Myocyte (in vitro differentiated cells): ENCODE data around the gene URB2. TPM values are rescaled to one million over a fixed set of nuclear protein-coding genes. Genes with fewer than 3 reads are reported as not detected.

Source experiments
- DNase-seq: peaks from one replicate; pipeline ENCODE4 v3.0.0-alpha.2; 2012; ENCODE audit warnings: low read depth
- total RNA-seq: library from RNA; depleted of rRNA; stranded (reverse); fragments of >200 nt; gene quantifications from 2 replicates; pipeline ENCODE4 v1.2.3, GENCODE V29; 2014

The URB2 gene
- total RNA-seq, 1 donor from 2014 or later, result 14.4 TPM

DNA sequence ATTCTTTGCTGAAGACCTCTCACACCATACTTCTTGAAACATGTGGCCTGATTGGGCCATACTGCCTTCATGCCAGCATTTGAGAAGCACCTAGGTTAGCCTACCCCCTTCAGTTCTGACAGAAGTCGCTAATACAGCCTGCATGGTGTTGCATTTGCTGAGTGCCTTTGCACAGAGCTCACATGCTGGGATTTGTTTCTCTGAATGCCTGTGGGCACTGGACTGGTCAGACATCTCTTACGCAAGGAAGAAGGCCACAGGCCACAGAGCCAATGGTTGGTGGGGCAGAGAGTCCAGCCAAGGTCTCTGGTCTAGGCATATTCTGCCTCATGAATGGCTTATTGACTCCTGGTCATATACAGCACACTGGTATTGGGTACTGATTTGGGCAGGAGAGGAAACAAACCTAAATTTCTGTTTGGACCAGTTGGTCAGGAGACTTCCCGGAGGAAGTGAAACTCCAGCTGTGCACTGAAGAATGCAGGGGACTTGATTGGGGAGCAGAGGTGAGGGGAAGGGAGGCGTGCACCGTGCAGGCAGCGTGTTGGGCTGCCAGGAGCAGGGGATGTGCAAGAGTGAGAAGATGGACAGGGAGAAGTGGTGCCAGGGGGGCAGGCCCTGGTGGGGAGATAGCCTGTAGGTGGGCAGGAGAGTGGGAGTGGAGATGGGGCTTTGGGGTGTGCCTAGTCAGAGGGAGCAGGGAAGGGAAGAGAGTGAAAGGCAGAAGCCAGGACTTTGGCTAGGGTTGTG lies 18.1 kb downstream of the URB2 start:
- peak; percentile 84 for DNase-seq

DNA sequence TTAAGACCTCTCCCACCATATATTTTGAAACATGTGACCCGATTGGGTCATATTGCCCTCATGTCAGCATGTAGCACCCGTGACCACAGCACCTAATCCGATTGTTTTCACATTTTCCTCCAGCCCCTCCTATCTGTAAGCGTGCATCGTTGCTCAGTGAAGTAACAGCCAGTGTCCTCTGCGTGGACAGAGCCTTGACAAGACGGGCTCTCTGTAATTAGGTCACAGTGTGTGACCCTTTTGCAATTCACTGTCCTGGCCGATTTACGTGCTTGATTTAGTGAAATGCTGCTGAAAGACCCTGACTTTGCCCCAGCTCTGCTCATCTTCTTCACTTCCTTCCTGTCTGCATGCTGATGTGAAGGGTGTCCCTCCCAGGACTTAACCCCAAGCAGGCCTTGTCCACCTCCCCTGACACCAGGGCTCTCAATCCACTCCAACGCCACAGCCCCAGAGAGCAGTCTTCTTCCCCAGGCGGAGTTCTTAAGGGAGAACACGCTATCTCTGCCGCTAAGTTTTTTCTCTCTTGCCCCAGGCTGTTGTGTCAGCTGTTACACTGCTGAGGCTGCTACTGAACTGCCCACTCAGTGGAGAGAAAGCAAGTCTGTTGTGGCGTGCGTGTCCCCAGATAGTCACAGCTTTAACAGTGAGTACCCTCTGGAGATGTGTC lies 19.4 kb downstream of the URB2 start:
- no peak for DNase-seq

DNA sequence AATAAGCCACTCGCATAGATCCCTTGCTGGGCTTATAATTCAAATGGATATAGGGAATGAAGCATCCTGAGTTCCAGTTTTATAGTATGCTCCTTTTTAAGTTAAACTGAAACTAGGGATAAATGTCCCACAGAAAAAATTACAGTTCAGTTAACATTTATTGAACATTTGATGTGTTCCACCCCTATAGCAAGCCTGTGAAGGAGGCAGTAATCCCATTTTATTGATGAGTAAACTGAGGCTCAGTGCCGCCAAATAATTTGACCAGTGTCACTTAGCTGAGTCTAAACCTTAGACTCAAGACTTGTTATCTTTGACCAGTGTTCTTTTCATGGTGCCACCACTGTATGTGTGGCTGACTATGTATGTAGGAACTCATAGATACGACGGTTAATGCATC lies 22.4 kb downstream of the URB2 start:
- DNase-seq, result no peak

DNA sequence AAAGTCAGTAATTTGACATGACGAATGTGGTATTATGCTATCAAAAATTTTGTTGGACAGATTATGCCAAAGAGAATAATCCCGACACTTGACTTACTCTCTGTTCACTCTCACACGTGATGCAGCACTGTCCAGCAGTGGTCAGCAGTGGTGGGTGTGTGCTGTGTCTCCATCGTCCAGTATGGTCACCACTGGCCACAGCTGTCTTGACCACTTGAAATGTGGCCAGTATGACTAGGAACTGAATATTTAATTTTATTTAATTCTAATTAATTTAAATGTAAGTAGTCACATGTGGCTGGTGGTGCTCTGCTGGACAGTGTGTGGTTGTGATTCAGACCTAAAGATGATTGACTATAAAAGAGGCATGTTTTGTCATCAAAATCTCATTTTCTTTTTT lies 24.0 kb downstream of the URB2 start:
- DNase-seq, result no peak

DNA sequence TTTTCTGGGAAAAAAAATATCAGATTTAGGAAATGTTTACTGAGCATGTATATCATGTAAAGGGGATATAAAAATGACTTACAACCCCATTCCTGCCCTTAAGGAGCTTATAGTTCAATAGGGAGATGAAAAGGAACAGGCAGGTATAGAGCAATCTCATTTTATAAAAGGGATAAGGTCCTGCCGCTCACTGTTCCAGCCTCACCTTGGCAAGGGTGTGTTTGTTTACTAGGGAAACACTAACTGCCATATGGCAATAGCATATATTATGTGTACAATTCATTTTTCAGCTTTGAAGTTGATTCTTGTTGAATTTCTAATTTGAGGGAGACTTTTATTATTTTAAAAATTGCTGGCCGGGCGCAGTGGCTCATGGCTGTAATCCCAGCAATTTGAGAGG lies 25.5 kb downstream of the URB2 start:
- DNase-seq, result no peak

DNA sequence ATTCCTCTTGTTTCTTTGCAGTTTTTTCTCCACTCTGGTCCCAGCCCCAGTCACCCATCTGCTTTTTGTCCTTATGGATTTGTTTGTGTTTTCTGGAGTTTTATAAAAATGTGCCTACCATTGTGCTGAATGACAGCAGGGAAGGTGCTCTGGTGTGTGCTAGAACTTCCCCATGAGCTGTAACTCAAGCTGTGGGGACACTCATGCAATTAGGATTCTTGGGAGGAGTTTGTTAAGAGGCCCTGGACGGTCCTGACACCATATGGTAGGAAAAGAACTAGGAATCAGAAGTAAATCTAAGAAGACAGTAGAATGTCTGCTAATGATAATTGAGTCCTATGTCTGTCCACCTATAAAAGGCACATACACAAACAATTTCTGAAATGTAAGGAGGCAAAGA lies 27.4 kb downstream of the URB2 start:
- no peak for DNase-seq

DNA sequence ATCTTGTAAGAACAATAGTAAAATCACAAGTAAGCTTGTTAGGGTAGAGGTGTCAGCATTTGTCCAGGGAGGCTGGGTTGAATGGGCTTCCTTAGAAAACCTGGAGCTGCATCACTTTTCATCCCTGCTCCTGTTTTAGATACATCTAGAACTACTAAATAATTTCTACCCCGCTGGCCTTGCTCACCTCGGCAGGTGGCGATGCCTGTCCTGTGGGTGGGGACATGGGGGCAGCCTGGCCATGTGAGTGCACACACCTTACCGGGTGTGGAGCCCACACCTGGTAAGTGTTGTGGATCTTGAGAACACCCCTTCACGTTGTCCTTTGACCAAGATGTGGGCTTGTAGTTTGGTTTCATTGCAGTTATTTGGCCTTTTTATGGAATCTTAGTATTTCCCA lies 29.7 kb downstream of the URB2 start:
- no peak for DNase-seq

DNA sequence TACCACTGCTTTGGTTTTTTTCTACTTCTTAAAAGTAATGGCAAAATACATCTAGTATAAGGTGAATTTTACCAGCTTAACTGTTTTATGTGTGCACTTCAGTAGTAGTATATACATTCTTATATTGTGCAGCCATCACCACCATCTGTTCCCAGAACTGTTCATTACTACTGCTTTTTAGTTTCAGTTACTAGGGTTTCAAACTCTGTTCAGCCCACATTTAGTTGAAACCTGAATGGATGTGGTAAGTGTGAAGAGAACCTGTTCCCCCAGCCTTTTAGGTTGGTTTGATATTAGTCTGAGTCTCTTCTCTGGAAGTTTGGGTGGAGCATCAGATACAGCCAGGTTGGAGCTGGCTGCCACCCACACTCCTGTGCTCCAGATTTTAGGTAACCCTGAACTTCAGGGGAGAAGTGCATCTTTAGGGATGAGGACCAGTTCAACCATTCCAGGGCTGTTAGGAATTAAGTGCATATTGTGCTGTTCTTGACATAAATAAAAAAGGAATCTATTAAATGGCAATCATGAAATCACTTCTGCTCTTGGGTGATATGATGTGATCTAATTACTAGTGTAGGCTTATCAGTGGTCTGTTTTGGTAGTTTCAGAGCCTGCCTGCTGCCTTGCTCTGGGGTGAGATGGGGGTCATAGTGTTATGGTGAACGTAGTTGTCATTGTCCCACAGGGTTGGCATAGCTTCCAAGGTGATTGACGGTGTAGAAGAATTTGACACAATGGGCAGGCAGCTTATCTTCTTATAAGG lies 32.1 kb downstream of the URB2 start:
- DNase-seq, result no peak

DNA sequence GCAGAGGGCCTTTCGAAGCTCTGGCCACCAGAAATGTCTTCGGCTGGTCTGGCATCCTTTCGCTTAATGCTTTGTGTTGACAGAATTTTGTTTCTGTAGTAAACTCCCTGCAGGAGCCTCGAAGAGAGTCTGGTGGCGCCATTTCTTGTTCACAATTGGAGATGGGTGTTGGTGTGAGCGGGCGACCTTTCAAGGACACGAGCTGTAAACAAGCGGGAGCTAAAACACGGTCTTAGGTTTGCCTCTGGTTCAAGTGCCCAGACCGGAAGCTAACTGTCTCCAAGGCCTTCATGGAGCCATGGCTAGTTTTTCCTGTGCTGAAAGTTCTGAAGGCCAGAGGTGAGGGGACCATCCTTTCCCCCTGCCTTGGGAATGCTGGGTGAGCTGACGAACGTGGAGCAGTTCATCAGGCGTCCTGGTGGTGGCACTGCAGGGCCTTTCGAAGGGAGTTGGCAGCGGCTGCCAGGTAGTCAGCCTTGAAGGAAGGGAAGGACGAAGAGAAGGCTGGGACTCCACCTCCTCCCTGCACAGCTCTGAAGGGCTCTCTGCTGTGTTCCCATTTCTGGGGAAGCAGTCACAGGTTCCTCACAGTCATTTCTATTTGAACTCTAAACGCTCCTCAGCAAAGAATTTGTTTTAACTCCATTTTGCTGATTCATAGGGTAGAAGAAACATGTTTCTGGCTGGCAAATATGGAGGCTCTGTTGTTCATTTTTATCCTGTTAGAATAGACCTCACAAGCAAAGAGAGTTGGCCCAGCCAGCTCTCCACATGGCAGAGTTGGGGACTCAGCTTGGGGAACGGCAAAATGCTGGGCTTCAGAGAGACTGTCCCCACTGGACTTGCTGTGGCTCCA lies 35.2 kb downstream of the URB2 start:
- peak; percentile 77 for DNase-seq

DNA sequence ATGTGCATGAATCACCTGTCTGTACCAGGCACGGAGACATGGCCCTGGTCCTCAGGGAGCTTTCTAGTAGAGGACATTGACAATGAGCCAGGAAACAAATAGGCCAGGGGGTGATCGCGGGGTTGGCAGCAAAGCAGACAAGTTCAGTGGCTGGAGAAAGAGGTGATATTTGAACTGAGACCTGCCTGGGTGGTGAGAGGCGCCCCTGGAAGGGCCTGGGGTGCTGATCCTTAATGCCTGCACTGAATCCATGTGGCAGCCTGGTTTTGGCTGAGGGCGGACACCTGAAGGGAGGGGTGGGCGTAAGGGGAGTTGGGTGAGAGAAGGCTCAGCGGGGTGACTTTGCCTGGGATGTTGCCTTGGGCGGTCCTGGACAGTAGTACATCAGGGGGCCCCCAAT lies 35.9 kb downstream of the URB2 start:
- no peak for DNase-seq

DNA sequence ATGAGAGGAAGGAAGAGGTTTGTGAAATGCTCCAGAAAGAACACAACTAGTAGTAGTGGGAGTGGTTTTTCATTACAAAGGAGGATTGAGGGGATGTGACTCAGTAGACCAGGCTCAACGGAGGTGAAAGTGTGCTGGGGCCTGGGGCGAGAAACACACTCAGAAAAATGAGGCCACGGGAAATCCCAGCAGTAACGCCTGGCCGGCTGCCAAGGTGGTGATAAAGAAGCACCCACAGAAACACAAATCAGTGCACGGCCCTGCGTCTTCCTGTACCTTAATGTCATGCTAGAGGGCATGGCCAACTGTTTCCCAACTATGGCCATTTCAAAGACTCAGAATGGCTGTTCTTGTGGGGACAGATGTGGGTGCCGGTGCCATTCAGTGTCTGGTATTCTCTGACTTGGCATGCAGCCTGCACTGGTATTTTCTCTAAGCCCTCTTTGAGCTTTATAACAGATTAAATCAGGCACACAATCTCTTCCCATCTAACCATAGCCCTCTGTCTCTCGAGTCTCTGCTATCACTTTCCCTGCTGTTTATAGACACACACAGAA lies 38.2 kb downstream of the URB2 start:
- peak; percentile 75 for DNase-seq

DNA sequence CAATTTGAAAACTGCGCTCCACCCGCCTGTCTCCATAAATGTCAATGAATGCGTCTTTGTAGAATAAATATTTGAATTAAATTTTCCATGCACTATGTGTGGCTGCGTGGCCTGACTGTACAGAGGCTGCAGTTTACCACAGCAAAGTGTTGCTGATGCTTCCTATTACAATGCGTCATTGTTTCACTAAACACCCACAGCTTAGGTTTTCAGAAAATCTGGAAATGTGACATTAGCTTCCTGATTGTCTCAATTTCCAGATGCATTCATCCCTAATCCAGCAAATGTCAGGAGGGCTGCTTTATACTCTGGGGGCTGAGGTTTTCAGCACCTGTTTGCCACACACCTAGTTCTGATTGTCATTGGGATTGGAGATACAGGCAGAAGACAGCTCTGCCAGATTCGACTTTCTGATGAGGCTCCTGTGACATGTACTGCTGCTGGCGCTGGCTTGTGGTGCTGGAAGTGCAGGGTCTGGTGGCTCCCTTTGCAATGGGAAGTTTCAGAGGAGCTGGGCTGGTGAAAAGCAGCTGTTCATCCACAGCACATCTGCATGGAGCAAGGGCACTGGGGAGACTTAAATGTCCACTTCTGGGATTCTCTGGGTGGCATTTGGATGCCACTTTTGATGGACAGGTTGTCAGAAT lies 40.0 kb downstream of the URB2 start:
- DNase-seq, result no peak

DNA sequence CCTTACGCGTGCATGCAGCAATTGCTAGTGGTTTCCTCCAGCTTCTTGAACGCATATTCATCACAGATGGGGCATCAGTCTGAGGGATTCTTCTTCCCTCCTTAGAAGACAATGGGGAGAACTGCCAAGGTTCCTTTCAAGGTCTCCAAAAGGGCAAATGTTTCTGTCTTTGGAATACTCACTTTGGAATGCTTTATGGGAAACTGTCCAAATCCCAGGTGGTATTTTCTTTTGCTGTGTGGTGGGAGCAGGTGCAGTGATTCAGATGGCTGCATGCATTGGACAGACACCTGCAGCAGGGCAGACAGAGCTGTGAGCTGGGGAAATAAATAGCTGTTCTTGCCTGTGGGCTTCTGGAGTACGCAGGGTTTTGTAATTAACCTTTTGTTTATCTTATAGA lies 40.5 kb downstream of the URB2 start:
- DNase-seq, result peak; percentile 50

DNA sequence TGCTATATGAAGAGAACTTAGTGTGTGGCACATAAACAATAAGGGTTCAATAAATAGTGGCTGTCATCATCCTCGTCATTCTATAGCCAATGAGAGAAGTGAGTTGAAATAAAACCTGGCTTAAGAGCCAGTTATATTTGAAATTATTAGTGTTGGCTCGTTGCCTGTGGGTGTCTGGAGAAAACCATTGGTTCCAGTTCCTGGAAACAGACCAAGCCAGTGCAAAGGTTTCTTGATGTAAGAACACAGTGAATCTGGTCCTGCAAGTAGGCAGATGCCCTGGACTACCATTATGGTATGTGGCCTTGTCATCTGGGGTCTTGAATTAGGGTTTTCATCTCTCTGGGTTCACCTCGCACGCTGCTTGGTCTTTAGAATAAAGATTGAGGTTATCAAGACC lies 43.3 kb downstream of the URB2 start:
- no peak for DNase-seq

DNA sequence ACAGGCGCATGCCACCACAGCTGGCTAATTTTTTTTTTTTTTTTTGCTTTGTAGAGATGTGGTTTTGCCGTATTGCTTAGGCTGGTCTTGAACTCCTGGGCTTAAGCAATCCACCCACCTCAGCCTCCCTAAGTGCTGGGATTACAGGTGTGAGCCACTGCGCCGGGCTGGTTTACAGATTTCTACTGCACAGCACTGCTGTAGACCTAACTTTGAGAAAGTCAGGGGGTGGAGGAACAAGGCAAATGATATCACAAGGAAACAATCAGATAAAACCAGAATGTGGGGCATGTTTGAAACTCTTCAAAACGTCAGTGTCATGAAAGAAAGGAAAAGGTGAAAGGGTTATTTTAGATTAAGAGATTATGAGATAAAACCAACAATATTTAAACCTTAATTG lies 45.3 kb downstream of the URB2 start:
- DNase-seq, result no peak

DNA sequence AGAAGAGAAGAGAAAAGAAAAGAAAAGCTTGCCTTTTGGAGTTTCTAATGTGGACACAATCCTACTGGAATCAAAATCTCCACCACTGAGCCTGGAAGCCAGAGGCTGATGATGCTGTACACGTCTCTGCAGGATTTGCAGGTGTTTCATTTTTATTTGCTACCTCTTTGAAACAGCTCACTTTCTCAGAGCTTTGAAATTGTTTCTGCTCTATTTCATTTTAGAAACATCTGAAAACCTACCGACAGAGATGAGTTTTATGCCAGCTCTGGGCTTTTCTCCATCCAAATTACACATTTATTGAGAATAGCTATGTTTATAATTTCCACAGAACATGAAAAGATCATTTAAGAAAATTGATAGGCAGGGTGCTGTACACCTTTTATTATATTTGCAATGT lies 46.2 kb downstream of the URB2 start:
- DNase-seq, result no peak

DNA sequence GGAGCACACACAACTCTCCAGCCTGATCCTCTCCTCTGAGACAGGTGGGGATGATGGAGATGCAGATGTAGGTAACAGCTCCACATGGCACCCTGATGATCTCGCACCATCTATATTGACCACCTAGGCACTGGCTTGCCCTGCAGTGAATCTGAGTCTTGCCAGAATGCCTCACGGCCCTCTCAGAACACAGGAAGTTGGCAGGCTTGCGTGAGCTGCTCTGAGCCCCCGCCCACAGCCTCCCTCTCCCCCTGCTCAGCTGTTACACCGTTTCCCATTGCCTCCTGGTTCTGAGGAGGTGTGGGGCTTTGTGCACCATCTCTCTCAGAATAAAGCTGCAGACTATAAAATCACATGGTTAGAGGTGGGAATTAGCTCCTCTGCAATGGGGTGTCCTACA lies 48.0 kb downstream of the URB2 start:
- no peak for DNase-seq

DNA sequence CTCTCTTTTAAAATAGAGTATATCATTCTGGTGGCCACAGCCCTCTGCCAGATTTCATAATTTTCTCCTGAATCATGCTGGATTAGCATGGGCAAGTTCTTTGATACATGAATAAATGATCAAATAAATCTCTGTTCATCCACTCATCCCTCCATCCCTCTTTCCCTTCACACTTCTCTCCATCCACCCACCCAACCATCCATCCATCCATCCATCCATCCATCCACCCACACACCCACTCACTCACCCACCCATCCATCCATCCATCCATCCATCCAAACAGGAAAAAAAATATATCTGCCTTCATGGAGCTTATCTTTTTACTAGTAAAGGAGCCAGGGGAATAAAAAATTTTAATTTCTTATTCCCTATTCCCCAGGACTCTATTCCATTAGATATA lies 49.3 kb downstream of the URB2 start:
- DNase-seq, result no peak

DNA sequence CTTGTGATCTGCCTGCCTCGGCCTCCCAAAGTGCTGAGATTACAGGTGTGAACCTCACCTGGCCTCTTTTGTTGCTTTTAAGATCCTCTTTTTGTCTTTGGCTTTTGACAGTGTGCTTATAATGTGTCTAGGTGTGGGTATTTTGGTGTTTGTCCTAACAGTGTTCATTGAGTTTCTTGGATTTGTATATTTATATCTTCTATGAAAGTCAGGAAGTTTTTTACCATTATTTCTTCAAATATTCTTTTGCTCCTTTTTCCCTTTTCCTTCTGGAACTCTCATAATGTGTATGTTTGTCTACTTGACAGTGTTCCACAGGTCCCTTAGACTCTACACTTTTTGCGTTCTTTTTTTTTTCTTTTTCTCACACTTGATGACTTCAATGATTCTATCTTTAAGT lies 59.1 kb downstream of the URB2 start:
- no peak for DNase-seq

DNA sequence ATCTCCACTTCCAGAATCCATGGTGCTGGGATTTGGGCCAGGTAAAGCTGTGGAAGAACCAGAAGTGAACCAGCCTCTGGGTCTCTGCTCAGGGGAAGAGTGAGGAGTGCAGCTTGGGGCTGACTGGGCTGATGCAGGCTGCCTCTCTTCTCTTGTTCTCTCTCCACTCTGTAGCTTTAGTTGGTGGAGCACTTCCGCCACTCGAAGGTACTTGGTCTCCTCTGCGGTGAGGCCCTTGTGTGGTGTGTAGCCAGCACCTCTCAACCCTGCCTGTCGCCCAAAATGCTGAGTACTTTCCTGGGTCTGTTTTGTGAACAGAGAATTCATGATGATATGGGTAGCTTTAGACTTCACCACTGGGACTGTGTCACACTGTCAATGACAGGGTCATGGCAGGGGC lies 63.2 kb downstream of the URB2 start:
- no peak for DNase-seq

DNA sequence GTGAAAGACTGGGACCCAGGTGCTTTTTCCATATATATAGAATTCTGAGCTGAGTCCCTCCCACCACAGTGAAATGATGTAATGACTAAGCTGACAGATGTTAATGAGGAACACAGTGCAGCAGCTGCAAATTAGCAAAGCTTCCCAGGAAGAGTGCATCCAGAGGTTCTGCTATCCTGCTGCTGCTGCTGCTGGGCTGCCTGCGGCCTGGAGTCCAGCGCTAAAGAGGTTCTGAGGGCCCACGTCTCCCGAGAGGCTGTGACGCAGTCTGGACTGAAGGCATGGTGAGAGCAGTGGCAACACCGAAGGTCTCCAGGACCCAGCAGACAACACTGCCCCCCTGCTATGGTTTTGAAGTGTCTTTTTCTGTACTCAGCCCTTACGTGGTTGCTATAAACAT lies 63.9 kb downstream of the URB2 start:
- DNase-seq, result no peak
